SK-N-SH (cell line): ENCODE results near the gene COG2. TPM values are rescaled to one million over a fixed set of nuclear protein-coding genes. Genes with fewer than 3 reads are reported as not detected.

Source experiments
- CTCF ChIA-PET: fragments of 300-600, 350-600 bp; formaldehyde crosslinking; extraction: SDS; loops from one replicate; lab custom pipeline; 2021; lab: Yijun Ruan, JAX
- POLR2A ChIA-PET: fragments of 350-600 bp; sonication (Branson Sonifier 250); formaldehyde crosslinking; extraction: SDS; loops from one replicate; lab custom pipeline; 2020; ENCODE audit warnings: antibody characterized with exemption, inconsistent platforms; lab: Yijun Ruan, JAX
- DNase-seq: peaks from one replicate; pipeline ENCODE4 v3.0.0; 2012
- H2AFZ ChIP-seq: fragments of 200-600 bp; sonication (generic); 2 replicates; pipeline ENCODE4 v1.8.1; 2016; ENCODE audit warnings: antibody characterized with exemption, mild to moderate bottlenecking, low read depth
- H3F3A ChIP-seq: fragments of 200-600 bp; sonication (generic); replicated peaks from 2 replicates; pipeline ENCODE3; 2016; ENCODE audit warnings: antibody characterized with exemption, mild to moderate bottlenecking; ENCODE audit not compliant: insufficient read depth
- H3K27ac ChIP-seq, 2 experiments: fragments of 200-500 bp in 1 of 2; fragments of 200-600 bp in 1 of 2; sonication (Bioruptor generic) in 1 of 2; sonication (generic), shearing (Covaris generic) in 1 of 2; 2 replicates each; pipeline versions ENCODE4 v1.5.1 to v1.6.1; 2014 to 2016; ENCODE audit warnings: low read depth in 2 of 2, inconsistent platforms in 1 of 2, low read length in 1 of 2, mild to moderate bottlenecking in 1 of 2, mixed read lengths in 1 of 2
- H3K27me3 ChIP-seq: fragments of 200-600 bp; sonication (generic), shearing (Covaris generic); 2 replicates; pipeline ENCODE4 v1.6.1; 2016; ENCODE audit warnings: mixed run types; ENCODE audit not compliant: insufficient read depth
- H3K36me3 ChIP-seq, 2 experiments: fragments of 200-500 bp in 1 of 2; fragments of 200-600 bp in 1 of 2; sonication (Bioruptor generic) in 1 of 2; sonication (generic) in 1 of 2; replicated peaks in 1 of 2; 2 replicates each; pipeline versions ENCODE3 to v1.5.1; 2014 to 2016; ENCODE audit warnings: low read length in 1 of 2, mild to moderate bottlenecking in 1 of 2; ENCODE audit not compliant: insufficient read depth in 2 of 2, control insufficient read depth in 1 of 2
- H3K4me1 ChIP-seq, 2 experiments: fragments of 200-500 bp in 1 of 2; fragments of 200-600 bp in 1 of 2; sonication (Bioruptor generic) in 1 of 2; sonication (generic), shearing (Covaris generic) in 1 of 2; 2 replicates each; pipeline versions ENCODE4 v1.5.1 to v1.6.1; 2014 to 2016; ENCODE audit warnings: low read depth in 1 of 2, low read length in 1 of 2, mixed run types in 1 of 2; ENCODE audit not compliant: insufficient read depth in 2 of 2, control insufficient read depth in 1 of 2
- H3K4me2 ChIP-seq: fragments of 200-600 bp; sonication (generic), shearing (Covaris generic); 2 replicates; pipeline ENCODE4 v1.6.1; 2017; ENCODE audit warnings: mixed run types
- H3K4me3 ChIP-seq, 2 experiments: fragments of 200-500 bp in 1 of 2; fragments of 200-600 bp in 1 of 2; sonication (Bioruptor generic) in 1 of 2; sonication (generic), shearing (Covaris generic) in 1 of 2; 2 replicates each; pipeline versions ENCODE4 v1.5.1 to v1.8.1; 2014 to 2016; ENCODE audit warnings: low read depth in 2 of 2, inconsistent platforms in 1 of 2, low read length in 1 of 2, mild to moderate bottlenecking in 1 of 2, mixed read lengths in 1 of 2, moderate library complexity in 1 of 2
- H3K79me2 ChIP-seq: fragments of 200-600 bp; sonication (generic); 2 replicates; pipeline ENCODE4 v1.8.1; 2017; ENCODE audit warnings: mild to moderate bottlenecking; ENCODE audit not compliant: insufficient read depth
- H3K9ac ChIP-seq: fragments of 200-600 bp; sonication (generic); 2 replicates; pipeline ENCODE4 v1.6.1; 2017; ENCODE audit warnings: mixed run types
- H3K9me2 ChIP-seq: fragments of 200-600 bp; sonication (generic); 2 replicates; pipeline ENCODE4 v1.6.1; 2017; ENCODE audit warnings: mixed run types
- H3K9me3 ChIP-seq: fragments of 200-600 bp; sonication (generic); 2 replicates; pipeline ENCODE4 v1.6.1; 2017; ENCODE audit warnings: mixed run types, mild to moderate bottlenecking, moderate library complexity
- H4K20me1 ChIP-seq: fragments of 200-600 bp; sonication (generic); 2 replicates; pipeline ENCODE4 v1.6.1; 2017; ENCODE audit warnings: mild to moderate bottlenecking, mixed run types; ENCODE audit not compliant: insufficient read depth
- CHD2 ChIP-seq: fragments of 150-350 bp; IDR thresholded peaks from 2 replicates; pipeline ENCODE4 v1.6.1; 2018; ENCODE audit warnings: low read length; ENCODE audit not compliant: partially characterized antibody
- EP300 ChIP-seq, 2 experiments: IDR thresholded peaks; 2 replicates each; pipeline versions ENCODE4 v1.4.0 to v1.6.1; 2012; ENCODE audit warnings: borderline replicate concordance in 1 of 2, low read depth in 1 of 2, low read length in 1 of 2
- GABPA ChIP-seq: IDR thresholded peaks from 2 replicates; pipeline ENCODE4 v1.4.0; 2012; ENCODE audit warnings: low read depth, mild to moderate bottlenecking
- GATA2 ChIP-seq: sonication (generic); formaldehyde crosslinking; IDR thresholded peaks from 2 replicates; pipeline ENCODE4 v1.5.0; 2020; ENCODE audit warnings: mild to moderate bottlenecking, missing genetic modification reagents
- NFIC ChIP-seq: IDR thresholded peaks from 2 replicates; pipeline ENCODE4 v1.4.0; 2012; ENCODE audit warnings: borderline replicate concordance
- NRF1 ChIP-seq: IDR thresholded peaks from 2 replicates; pipeline ENCODE4 v1.6.1; 2012; ENCODE audit warnings: low read depth, mild to moderate bottlenecking, low read length
- RAD21 ChIP-seq: IDR thresholded peaks from 2 replicates; pipeline ENCODE4 v1.6.1; 2012; ENCODE audit warnings: mild to moderate bottlenecking, low read length
- RCOR1 ChIP-seq: fragments of 150-350 bp; IDR thresholded peaks from 2 replicates; pipeline ENCODE4 v1.6.1; 2017; ENCODE audit warnings: antibody characterized with exemption, low read length
- RFX5 ChIP-seq: IDR thresholded peaks from 2 replicates; pipeline ENCODE4 v1.6.1; 2012; ENCODE audit warnings: mild to moderate bottlenecking, improper control_type of control experiment, low read length
- RXRA ChIP-seq: IDR thresholded peaks from 2 replicates; pipeline ENCODE4 v1.4.0; 2012; ENCODE audit warnings: low read depth, mild to moderate bottlenecking, borderline replicate concordance
- SMC3 ChIP-seq: IDR thresholded peaks from 2 replicates; pipeline ENCODE4 v1.6.1; 2012; ENCODE audit warnings: low read depth, low read length, improper control_type of control experiment
- TAF1 ChIP-seq: IDR thresholded peaks from 2 replicates; pipeline ENCODE4 v1.6.1; 2012; ENCODE audit warnings: low read depth, mild to moderate bottlenecking, low read length, moderate library complexity, borderline replicate concordance
- TCF12 ChIP-seq: IDR thresholded peaks from 2 replicates; pipeline ENCODE4 v1.4.0; 2012
- USF1 ChIP-seq: IDR thresholded peaks from 2 replicates; pipeline ENCODE4 v1.4.0; 2012; ENCODE audit warnings: low read depth, borderline replicate concordance
- YY1 ChIP-seq: IDR thresholded peaks from 2 replicates; pipeline ENCODE4 v1.4.0; 2012; ENCODE audit warnings: low read depth, mild to moderate bottlenecking
- ZBTB33 ChIP-seq: IDR thresholded peaks from 2 replicates; pipeline ENCODE4 v1.4.0; 2012; ENCODE audit warnings: low read depth, borderline replicate concordance
- WGBS: methylation state at CpG from one replicate; pipeline ENCODE4 v1.1.6; 2017; ENCODE audit warnings: low lambda C conversion rate; 5-methylcytosine and 5-hydroxymethylcytosine counted together
- polyA plus RNA-seq, 3 experiments: library from polyadenylated mRNA; depleted of rRNA; stranded (reverse); fragments of >200 nt; gene quantifications; 2 replicates each; pipeline ENCODE4 v1.2.3, GENCODE V29; 2012

The COG2 gene
- polyA plus RNA-seq, 1 of the 3 experiments (the other 2 are of a cell fraction), result 11.0 TPM

- Histone ChIP-seq H3F3A (peaks cover 5% of the 10 kb centered on the region), H2AFZ (no peak overlapping the region), H3K27me3 (no peaks in the 10 kb centered on the region), H3K9ac (no peak overlapping the region), H3K4me2 (no peak overlapping the region), H3K27ac (no peak overlapping the region), H3K9me3 (no peaks in the 10 kb centered on the region), H4K20me1 (no peaks in the 10 kb centered on the region), H3K79me2 (no peaks in the 10 kb centered on the region), H3K4me1 (no peaks in the 10 kb centered on the region), H3K36me3 (no peaks in the 10 kb centered on the region), H3K4me3 (no peak overlapping the region), H3K9me2 (no peaks in the 10 kb centered on the region)
- WGBS, result 54% methylated on average over 2 of the region's 2 CpGs
- CTCF ChIA-PET, result interaction anchor here (1.8 kb wide), 1 partner anchor 14 kb away, joined by 6 read pairs; the partner anchor contains the start of gene COG2
- POLR2A ChIA-PET, result no interaction called here
- DNase-seq, result no peak
- TF ChIP-seq GABPA, result no peak
- no peak for TF ChIP-seq EP300 (IDR thresholded peaks at IDR 0.05; ENCODE audit: borderline replicate concordance in 1 of 2, low read depth in 1 of 2, low read length in 1 of 2)
- no peak for TF ChIP-seq USF1
- no peak for TF ChIP-seq RXRA
- TF ChIP-seq RCOR1, result no peak
- no peak for TF ChIP-seq GATA2 (CRISPR knock-in tag)
- no peak for TF ChIP-seq SMC3
- no peak for TF ChIP-seq CHD2
- TF ChIP-seq TAF1, result no peak
- TF ChIP-seq NFIC, result no peak
- no peak for TF ChIP-seq ZBTB33
- no peak for TF ChIP-seq NRF1
- no peak for TF ChIP-seq RAD21
- no peak for TF ChIP-seq RFX5
These were observed 14.5 kb upstream of the COG2 start for GRCh38 chr1:230627767-230628166.

- Histone ChIP-seq H3K4me2 (no peak overlapping the region), H3F3A (peaks cover 5% of the 10 kb centered on the region), H3K27me3 (no peaks in the 10 kb centered on the region), H2AFZ (no peak overlapping the region), H3K9me2 (no peaks in the 10 kb centered on the region), H3K9ac (no peak overlapping the region), H3K9me3 (no peaks in the 10 kb centered on the region), H3K4me3 (no peak overlapping the region), H3K79me2 (no peaks in the 10 kb centered on the region), H3K4me1 (no peaks in the 10 kb centered on the region), H4K20me1 (no peaks in the 10 kb centered on the region), H3K36me3 (no peaks in the 10 kb centered on the region), H3K27ac (no peak overlapping the region)
- ChIA-PET POLR2A (no interaction called here), CTCF (no interaction called here)
- TF ChIP-seq TCF12, result peak; percentile 40; the same call in 1 of the 2 replicates
- no peak for TF ChIP-seq YY1
- DNase-seq, result no peak
These were observed 12.8 kb upstream of the COG2 start for GRCh38 chr1:230629511-230629910.
